Mesothelial cell of epicardium (in vitro differentiated cells): ENCODE data around the gene DIAPH3. TPM values are rescaled to one million over a fixed set of nuclear protein-coding genes. Genes with fewer than 3 reads are reported as not detected.

Experiments
- DNase-seq, 2 experiments: peaks; one replicate each; pipeline ENCODE4 v3.0.0; 2021; ENCODE audit warnings: low spot score in 2 of 2; ENCODE audit not compliant: unreplicated experiment in 2 of 2
- H3K27ac Mint-ChIP-seq: 2 replicates; pipeline ENCODE4 v1.8.0; 2021; ENCODE audit warnings: mixed read lengths
- H3K27me3 Mint-ChIP-seq: 2 replicates; pipeline ENCODE4 v1.8.0; 2021; ENCODE audit warnings: low read depth, mixed read lengths
- H3K36me3 Mint-ChIP-seq: 2 replicates; pipeline ENCODE4 v1.8.0; 2021; ENCODE audit warnings: mixed read lengths
- H3K4me1 Mint-ChIP-seq: 2 replicates; pipeline ENCODE4 v1.8.0; 2021; ENCODE audit warnings: mixed read lengths
- H3K4me3 Mint-ChIP-seq: 2 replicates; pipeline ENCODE4 v1.8.0; 2021; ENCODE audit warnings: mild to moderate bottlenecking, moderate library complexity, mixed read lengths
- H3K9me3 Mint-ChIP-seq: 2 replicates; pipeline ENCODE4 v1.8.0; 2021; ENCODE audit warnings: mixed read lengths
- CTCF ChIP-seq: fragments of 200-600 bp; sonication (generic); IDR thresholded peaks from one replicate; pipeline ENCODE4 v1.5.0; 2021; ENCODE audit warnings: antibody characterized with exemption; ENCODE audit not compliant: unreplicated experiment
- total RNA-seq: library from RNA; stranded (reverse); gene quantifications from 3 replicates; pipeline ENCODE4 v1.2.1, GENCODE V29; 2021

DIAPH3 gene
- total RNA-seq, 1 donor from 2014 or later: 16.8 TPM

- no peak for DNase-seq
- Mint-ChIP-seq H3K9me3 (peaks cover 5% of the 10 kb centered on the region), H3K27ac (no peak overlapping the region), H3K27me3 (no peaks in the 10 kb centered on the region), H3K4me3 (no peak overlapping the region), H3K36me3 (peaks cover 7% of the 10 kb centered on the region), H3K4me1 (peaks cover 11% of the 10 kb centered on the region)
- no peak for TF ChIP-seq CTCF
Measured at GRCh38 chr13:60016229-60016628, 147.5 kb downstream of the DIAPH3 start.

DNA sequence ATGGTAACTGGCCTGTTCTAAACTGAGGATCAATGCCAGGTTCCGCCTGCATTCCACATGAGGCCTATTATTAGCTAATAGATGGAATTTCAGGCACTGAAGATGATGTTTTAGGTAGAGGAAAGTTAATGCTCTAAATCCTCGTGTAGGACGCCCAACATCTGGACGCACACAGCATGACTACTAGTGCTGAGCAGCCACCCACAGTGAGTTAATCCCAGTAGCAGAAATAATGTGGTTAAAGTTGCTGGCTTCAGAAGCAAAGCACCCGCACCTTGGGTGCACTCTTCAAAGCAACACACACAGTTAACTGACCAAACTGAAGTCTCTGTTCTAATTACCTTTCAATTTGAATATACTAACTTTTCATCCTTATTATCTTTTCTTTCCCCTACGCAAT is 150.6 kb downstream of the DIAPH3 start:
- no peak for TF ChIP-seq CTCF
- no peak for DNase-seq
- Mint-ChIP-seq H3K9me3 (no peaks in the 10 kb centered on the region), H3K27me3 (no peaks in the 10 kb centered on the region), H3K36me3 (peaks cover 1% of the 10 kb centered on the region), H3K4me1 (no peaks in the 10 kb centered on the region), H3K4me3 (no peak overlapping the region), H3K27ac (no peak overlapping the region)

DNA sequence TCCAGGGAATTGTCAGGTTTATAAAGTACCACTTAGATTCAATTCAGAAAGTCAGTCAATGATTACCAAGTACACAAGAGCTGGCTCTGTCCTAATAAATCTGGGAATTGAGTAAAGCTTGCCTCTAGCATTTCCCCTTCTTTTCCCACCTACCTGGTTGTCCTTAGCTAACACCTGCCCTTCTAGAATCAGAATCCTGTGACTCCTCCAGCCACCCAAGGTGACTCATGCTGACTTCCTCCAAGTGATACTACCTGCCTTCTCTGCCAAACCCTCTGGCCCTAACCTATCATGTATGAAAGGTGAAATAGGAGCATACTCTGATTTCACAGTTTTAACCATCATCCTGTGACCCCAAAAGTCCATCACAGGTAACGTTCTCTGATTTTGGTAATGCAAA is 151.2 kb downstream of the DIAPH3 start:
- Mint-ChIP-seq H3K27ac (no peak overlapping the region), H3K4me1 (no peaks in the 10 kb centered on the region)

GRCh38 chr13:60009300-60010253 is 154.2 kb downstream of the DIAPH3 start:
- no peaks in the 10 kb centered on the region for H3K27me3 Mint-ChIP-seq
- no peak for TF ChIP-seq CTCF
- H3K36me3 Mint-ChIP-seq: no peaks in the 10 kb centered on the region
- H3K9me3 Mint-ChIP-seq: no peaks in the 10 kb centered on the region
- DNase-seq: no peak
- H3K4me1 Mint-ChIP-seq: peaks cover 2% of the 10 kb centered on the region
- no peak overlapping the region for H3K27ac Mint-ChIP-seq
- H3K4me3 Mint-ChIP-seq: no peak overlapping the region

More for the DNA sequence above, 151.2 kb downstream of the DIAPH3 start:
- no peak overlapping the region for H3K4me3 Mint-ChIP-seq
- no peaks in the 10 kb centered on the region for H3K27me3 Mint-ChIP-seq
- H3K9me3 Mint-ChIP-seq: no peaks in the 10 kb centered on the region
- H3K36me3 Mint-ChIP-seq: peaks cover 1% of the 10 kb centered on the region
- TF ChIP-seq CTCF: no peak
- no peak for DNase-seq

DNA sequence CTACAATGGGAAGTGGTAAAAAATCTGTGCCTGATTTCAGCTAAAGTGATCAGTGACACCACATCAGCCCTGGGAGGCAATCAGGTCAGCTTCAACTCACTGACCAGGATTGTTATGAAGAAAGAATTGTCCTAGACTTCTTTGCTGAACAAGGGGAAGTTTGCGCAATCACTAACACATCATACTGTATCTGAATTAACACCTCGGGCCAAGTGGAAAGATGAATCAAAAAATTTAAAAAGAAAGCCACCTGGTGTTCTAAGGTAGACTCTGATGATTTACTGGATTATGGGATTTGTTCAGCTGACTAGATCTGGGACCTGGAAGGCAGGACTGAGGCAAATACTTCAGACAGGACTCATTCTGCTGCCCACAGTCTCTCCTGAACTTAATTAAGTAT is 161.8 kb downstream of the DIAPH3 start:
- H3K4me3 Mint-ChIP-seq: no peak overlapping the region
- H3K4me1 Mint-ChIP-seq: peaks cover 2% of the 10 kb centered on the region
- peaks cover 8% of the 10 kb centered on the region for H3K36me3 Mint-ChIP-seq
- H3K27me3 Mint-ChIP-seq: no peaks in the 10 kb centered on the region
- DNase-seq: no peak
- H3K9me3 Mint-ChIP-seq: peaks cover 4% of the 10 kb centered on the region
- no peak for TF ChIP-seq CTCF
- H3K27ac Mint-ChIP-seq: no peak overlapping the region
